LNCAP (cell line): ENCODE results near the gene UQCRFS1.

ENCODE experiments used
- CTCF ChIP-seq: fragments of 450-650 bp; IDR thresholded peaks from 2 replicates; pipeline ENCODE4 v1.5.1; 2017; ENCODE audit warnings: mild to moderate bottlenecking

UQCRFS1 gene

DNA sequence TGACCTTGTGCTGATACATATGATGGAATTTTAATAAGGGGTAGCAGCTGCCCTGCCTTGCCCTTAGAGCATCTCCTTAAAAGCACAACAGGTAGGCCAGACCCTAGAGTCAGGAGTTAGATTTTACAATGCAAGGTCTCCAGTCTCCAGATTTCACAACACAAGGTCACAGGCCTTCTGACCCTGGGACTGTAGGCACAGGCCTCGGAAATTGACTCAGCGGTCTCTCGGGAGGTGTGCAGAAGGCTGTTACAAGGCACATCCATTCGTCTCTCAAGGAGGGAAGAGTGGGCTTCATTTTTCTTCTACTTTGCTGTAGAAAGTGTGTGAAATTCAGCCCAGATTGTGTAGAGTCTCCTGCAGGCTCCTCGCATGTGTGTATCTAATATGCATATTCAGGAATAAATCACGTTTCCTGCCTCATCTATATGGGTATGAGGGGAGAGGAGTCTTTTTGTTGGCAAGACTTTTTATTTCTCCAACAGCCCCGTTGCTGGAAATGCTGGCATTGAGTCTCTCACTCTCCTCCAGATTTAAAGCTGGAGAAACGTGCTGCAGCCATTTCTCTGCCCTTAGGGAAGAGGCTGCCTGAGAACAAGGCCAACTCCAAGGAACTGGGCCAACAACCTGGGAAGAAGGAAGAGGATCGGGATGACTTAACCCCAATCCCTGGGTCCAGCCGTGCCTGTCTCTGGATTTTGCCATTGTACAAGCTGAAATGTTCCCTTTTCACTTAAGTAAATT lies 24.5 kb downstream of the UQCRFS1 start:
- TF ChIP-seq CTCF, result no peak

DNA sequence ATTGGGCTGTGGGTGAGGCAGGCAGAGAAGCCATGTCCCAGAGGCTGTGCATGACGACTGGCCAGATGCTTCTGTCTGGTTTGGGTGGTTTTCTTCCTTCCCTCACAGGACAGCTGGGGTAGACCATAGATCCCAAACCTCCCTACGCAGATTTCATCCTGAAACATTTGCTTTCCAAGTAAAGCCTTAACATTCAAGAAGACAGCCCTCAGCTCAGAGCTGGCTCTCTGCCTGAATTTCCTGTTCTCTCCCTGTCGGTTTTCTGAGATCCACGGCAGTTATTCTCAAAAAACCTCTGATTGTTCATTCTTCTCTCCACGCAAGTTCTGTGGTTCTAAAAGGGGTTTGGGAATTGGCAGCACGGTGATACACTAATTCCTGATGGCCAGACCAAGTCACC lies 25.3 kb downstream of the UQCRFS1 start:
- no peak for TF ChIP-seq CTCF

GRCh38 chr19:29185427-29185826 lies 27.5 kb downstream of the UQCRFS1 start:
- no peak for TF ChIP-seq CTCF

DNA sequence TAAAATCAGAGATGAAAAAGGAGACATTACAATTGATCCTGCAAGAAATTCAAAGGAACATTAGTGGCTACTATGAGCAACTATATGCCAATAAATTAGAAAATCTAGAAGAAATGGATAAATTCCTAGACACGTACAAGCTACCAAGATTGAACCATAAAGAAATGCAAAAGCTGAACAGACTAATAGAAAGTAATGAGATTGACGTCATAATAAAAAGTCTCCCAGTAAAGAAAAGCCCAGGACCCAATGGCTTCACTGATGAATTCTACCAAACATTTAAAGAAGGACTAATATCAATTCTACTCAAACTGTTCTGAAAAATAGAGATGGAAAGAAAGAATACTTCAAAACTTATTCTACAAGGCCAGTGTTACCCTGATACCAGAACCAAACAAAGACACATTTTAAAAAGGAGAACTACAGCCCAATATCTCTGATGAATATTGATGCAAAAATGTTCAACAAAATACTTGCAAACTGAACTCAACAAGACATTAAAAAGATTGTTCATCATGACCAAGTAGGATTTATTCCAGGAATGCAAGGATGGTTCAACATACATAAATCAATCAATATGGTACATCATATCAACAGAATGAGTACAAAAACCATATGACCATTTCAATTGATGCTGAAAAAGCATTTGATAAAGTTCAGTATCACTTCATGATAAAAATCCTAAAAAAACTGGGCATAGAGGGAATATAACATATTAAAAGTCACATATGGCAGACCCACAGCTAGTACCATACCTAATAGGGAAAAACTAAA lies 35.8 kb downstream of the UQCRFS1 start:
- TF ChIP-seq CTCF, result no peak

DNA sequence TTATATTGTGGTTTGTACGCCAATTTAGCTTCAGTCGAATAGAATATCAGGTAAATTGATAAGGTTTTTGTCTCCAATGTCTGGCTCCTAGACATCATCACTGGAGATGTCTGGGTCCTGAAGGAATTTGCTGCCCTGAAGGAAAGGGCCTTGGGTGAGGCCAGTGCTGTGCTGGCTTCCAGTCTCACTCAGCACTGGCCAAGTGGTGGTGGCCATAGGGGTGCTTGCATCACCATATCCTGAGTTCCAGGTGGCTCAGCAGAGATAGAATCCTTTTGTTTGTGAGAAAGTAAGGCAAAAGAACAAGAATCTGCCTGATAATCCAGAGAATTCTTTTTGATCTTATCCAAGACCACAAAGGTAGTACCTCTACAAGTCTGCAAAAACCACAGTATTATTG lies 39.1 kb downstream of the UQCRFS1 start:
- TF ChIP-seq CTCF, result no peak

GRCh38 chr19:29172302-29172701 lies 40.6 kb downstream of the UQCRFS1 start:
- TF ChIP-seq CTCF, result no peak

DNA sequence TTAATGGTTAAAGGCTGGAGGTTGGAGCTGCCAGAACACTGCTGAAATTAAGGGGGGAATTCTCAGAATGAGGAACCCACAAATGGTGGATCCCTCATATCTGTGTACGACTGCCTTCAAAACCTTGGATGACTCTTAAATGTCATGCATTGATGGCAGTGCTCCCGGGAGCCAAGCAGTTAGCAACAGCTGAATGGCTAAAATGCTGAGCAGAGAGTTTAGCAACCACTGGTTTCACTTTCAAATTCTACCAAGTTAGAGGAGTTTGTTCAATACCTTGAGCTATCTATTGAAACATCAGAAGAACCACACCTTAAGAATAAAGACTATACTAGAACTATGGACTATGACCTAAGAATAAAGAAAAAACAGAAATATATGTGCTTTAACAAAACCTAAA lies 41.4 kb downstream of the UQCRFS1 start:
- no peak for TF ChIP-seq CTCF
